DND-41 (cell line): ENCODE results near the gene JADE1.

Source experiments
- ATAC-seq: fragments of 200-7000 bp; cut with Tn5 transposase; 3 replicates; pipeline ENCODE4 v1.9.1; 2021; ENCODE audit warnings: low read depth; ENCODE audit not compliant: insufficient read depth
- DNase-seq: peaks from one replicate; pipeline ENCODE4 v3.0.0-alpha.2; 2020
- H2AFZ ChIP-seq: 2 replicates; pipeline ENCODE4 v1.6.0; 2012; ENCODE audit warnings: low read depth, low read length
- H3K27ac ChIP-seq: 2 replicates; pipeline ENCODE4 v1.5.1; 2012; ENCODE audit warnings: low read length, inconsistent platforms
- H3K27me3 ChIP-seq: fragments of 200-600 bp; sonication (generic); 2 replicates; pipeline ENCODE4 v1.6.0; 2012; ENCODE audit warnings: low read length, mild to moderate bottlenecking, inconsistent platforms; ENCODE audit not compliant: insufficient read depth, poor library complexity
- H3K36me3 ChIP-seq: 2 replicates; pipeline ENCODE4 v1.5.1; 2012; ENCODE audit warnings: low read length, inconsistent platforms; ENCODE audit not compliant: insufficient read depth
- H3K4me1 ChIP-seq: 2 replicates; pipeline ENCODE4 v1.5.1; 2012; ENCODE audit warnings: mild to moderate bottlenecking, low read length; ENCODE audit not compliant: insufficient read depth
- H3K4me2 ChIP-seq: 2 replicates; pipeline ENCODE4 v1.6.0; 2012; ENCODE audit warnings: mild to moderate bottlenecking, moderate library complexity, low read length, inconsistent platforms; ENCODE audit not compliant: insufficient read depth
- H3K4me3 ChIP-seq, 2 experiments: fragments of 200-600 bp in 1 of 2; shearing (Covaris generic) in 1 of 2; 2 replicates each; pipeline ENCODE4 v1.5.1; 2012 to 2016; ENCODE audit warnings: inconsistent platforms in 2 of 2, low read length in 2 of 2, mild to moderate bottlenecking in 2 of 2, low read depth in 1 of 2, moderate library complexity in 1 of 2
- H3K79me2 ChIP-seq: 2 replicates; pipeline ENCODE4 v1.6.0; 2012; ENCODE audit warnings: low read length, inconsistent platforms; ENCODE audit not compliant: insufficient read depth
- H3K9ac ChIP-seq: 2 replicates; pipeline ENCODE4 v1.6.0; 2012; ENCODE audit warnings: low read depth, mild to moderate bottlenecking, inconsistent platforms, low read length, moderate library complexity
- H3K9me3 ChIP-seq: 2 replicates; pipeline ENCODE4 v1.5.1; 2012; ENCODE audit warnings: low read length, moderate library complexity, mild to moderate bottlenecking, inconsistent platforms; ENCODE audit not compliant: insufficient read depth, severe bottlenecking
- H4K20me1 ChIP-seq: 2 replicates; pipeline ENCODE4 v1.6.0; 2012; ENCODE audit warnings: low read length; ENCODE audit not compliant: insufficient read depth
- CTCF ChIP-seq: IDR thresholded peaks from 2 replicates; pipeline ENCODE4 v1.5.1; 2012; ENCODE audit warnings: borderline replicate concordance, low read length, moderate library complexity, mild to moderate bottlenecking; ENCODE audit not compliant: poor library complexity, severe bottlenecking; ENCODE audit errors: extremely low read depth
- EZH2 ChIP-seq: IDR thresholded peaks from 3 replicates; pipeline ENCODE4 v1.6.1; 2012; ENCODE audit warnings: borderline replicate concordance, low read depth, mild to moderate bottlenecking, moderate library complexity, low read length, inconsistent platforms; ENCODE audit not compliant: severe bottlenecking

The JADE1 gene

GRCh38 chr4:128813965-128814364 lies 4.5 kb downstream of the JADE1 start:
- no peak for TF ChIP-seq EZH2
- no peak for TF ChIP-seq CTCF
- Histone ChIP-seq H3K27me3 (no peaks in the 10 kb centered on the region), H4K20me1 (peaks cover 38% of the 10 kb centered on the region; the same call in 1 of the 2 replicates), H3K4me3 (peak overlapping the region; percentile 11 to 73; a peak in 3 of 4 replicates), H3K9me3 (no peaks in the 10 kb centered on the region), H3K4me1 (peaks cover 25% of the 10 kb centered on the region), H3K4me2 (peak overlapping the region; percentile 63), H3K79me2 (peaks cover 81% of the 10 kb centered on the region), H2AFZ (no peak overlapping the region), H3K9ac (peak overlapping the region; percentile 81), H3K36me3 (peaks cover 15% of the 10 kb centered on the region), H3K27ac (peak overlapping the region; percentile 99)
- DNase-seq (no peak), ATAC-seq (no peak)

GRCh38 chr4:128818442-128818841 lies 8.9 kb downstream of the JADE1 start:
- Histone ChIP-seq H3K4me3 (no peak overlapping the region), H3K4me1 (peaks cover 27% of the 10 kb centered on the region), H3K27me3 (no peaks in the 10 kb centered on the region), H3K9me3 (no peaks in the 10 kb centered on the region), H2AFZ (no peak overlapping the region), H3K9ac (no peak overlapping the region), H3K79me2 (peaks cover 99% of the 10 kb centered on the region), H3K36me3 (peaks cover 23% of the 10 kb centered on the region), H4K20me1 (peaks cover 71% of the 10 kb centered on the region), H3K4me2 (no peak overlapping the region), H3K27ac (no peak overlapping the region)
- ATAC-seq, result no peak
- no peak for DNase-seq
- TF ChIP-seq EZH2, result no peak
- no peak for TF ChIP-seq CTCF

- ATAC-seq, result no peak
- H3K9me3 ChIP-seq, result no peaks in the 10 kb centered on the region
- no peaks in the 10 kb centered on the region for H3K27me3 ChIP-seq
- no peak overlapping the region for H3K9ac ChIP-seq
- TF ChIP-seq EZH2 (no peak), CTCF (no peak)
- H3K36me3 ChIP-seq, result peaks cover 23% of the 10 kb centered on the region
- H3K79me2 ChIP-seq, result peaks cover 99% of the 10 kb centered on the region
- H3K4me3 ChIP-seq, result no peak overlapping the region
- H3K4me1 ChIP-seq, result peaks cover 19% of the 10 kb centered on the region
- no peak overlapping the region for H3K27ac ChIP-seq
- no peak overlapping the region for H2AFZ ChIP-seq
- no peak for DNase-seq
- H4K20me1 ChIP-seq, result peaks cover 66% of the 10 kb centered on the region
- no peak overlapping the region for H3K4me2 ChIP-seq
Observed at GRCh38 chr4:128819082-128819742, 9.7 kb downstream of the JADE1 start.

- H3K4me2 ChIP-seq, result no peak overlapping the region
- H3K27ac ChIP-seq, result no peak overlapping the region
- H4K20me1 ChIP-seq, result peaks cover 74% of the 10 kb centered on the region
- no peak for ATAC-seq
- TF ChIP-seq EZH2, result no peak
- no peak for TF ChIP-seq CTCF
- H3K4me1 ChIP-seq, result peaks cover 12% of the 10 kb centered on the region
- peaks cover 99% of the 10 kb centered on the region for H3K79me2 ChIP-seq
- H3K36me3 ChIP-seq, result peaks cover 32% of the 10 kb centered on the region
- no peaks in the 10 kb centered on the region for H3K9me3 ChIP-seq
- no peak overlapping the region for H3K4me3 ChIP-seq
- H3K9ac ChIP-seq, result no peak overlapping the region
- DNase-seq, result no peak
- no peak overlapping the region for H2AFZ ChIP-seq
- no peaks in the 10 kb centered on the region for H3K27me3 ChIP-seq
Observed at GRCh38 chr4:128820671-128821070, 11.2 kb downstream of the JADE1 start.
